Stomach (tissue), 9 donors: Measurements from ENCODE around the gene GPER1. TPM values are rescaled to one million over a fixed set of nuclear protein-coding genes. Genes with fewer than 3 reads are reported as not detected.
"Not testable (repeated sequence)": the region's sequence is repeated elsewhere in the genome, so short reads cannot be mapped to it uniquely, and the experiment has no call there.

ENCODE experiments used
- DNase-seq, 2 donors: peaks; one replicate each; pipeline versions ENCODE4 v3.0.0 to v3.0.0-alpha.2; 2013 to 2019
- H3K27ac ChIP-seq, 5 donors: fragments of 200-600 bp in 4 of 5; sonication (generic) in 4 of 5; one replicate each; pipeline ENCODE4 v1.5.1; 2013 to 2019; ENCODE audit warnings: mild to moderate bottlenecking in 1 of 5, moderate library complexity in 1 of 5
- H3K27me3 ChIP-seq, 3 donors: fragments of 200-600 bp; sonication (generic); one replicate each; pipeline ENCODE4 v1.5.1; 2017 to 2019; ENCODE audit warnings: mixed run types in 1 of 3
- H3K36me3 ChIP-seq, 4 donors: fragments of 200-600 bp; sonication (generic); 1 replicate in 3 of 4; 2 replicates in 1 of 4; pipeline ENCODE4 v1.5.1; 2016 to 2019
- H3K4me1 ChIP-seq, 4 donors: fragments of 200-600 bp; sonication (generic); one replicate each; pipeline ENCODE4 v1.5.1; 2016 to 2019
- H3K4me3 ChIP-seq, 4 donors: fragments of 200-600 bp; sonication (generic) in 3 of 4; one replicate each; pipeline ENCODE4 v1.5.1; 2016 to 2019; ENCODE audit warnings: mild to moderate bottlenecking in 1 of 4
- H3K9me3 ChIP-seq, 4 donors: fragments of 200-600 bp; sonication (generic); one replicate each; pipeline ENCODE4 v1.5.1; 2016 to 2019
- CTCF ChIP-seq, 7 experiments: fragments of 450-650 bp in 4 of 7; fragments of 200-600 bp in 3 of 7; sonication (generic) in 3 of 7; IDR thresholded peaks; one replicate each; pipeline ENCODE4 v1.5.1; 2016 to 2019; ENCODE audit warnings: antibody characterized with exemption in 7 of 7, control low read depth in 2 of 7, mild to moderate bottlenecking in 1 of 7
- EP300 ChIP-seq: sonication (generic); formaldehyde crosslinking; IDR thresholded peaks from one replicate; pipeline ENCODE4 v1.6.1; 2017; ENCODE audit warnings: antibody characterized with exemption
- POLR2A ChIP-seq, 4 donors: fragments of 450-650 bp; IDR thresholded peaks; one replicate each; pipeline ENCODE4 v1.6.1; 2016; ENCODE audit warnings: antibody characterized with exemption in 4 of 4, control low read depth in 2 of 4, mild to moderate bottlenecking in 1 of 4, moderate library complexity in 1 of 4
- POLR2AphosphoS5 ChIP-seq, 3 donors: sonication (generic); formaldehyde crosslinking; IDR thresholded peaks; one replicate each; pipeline ENCODE4 v1.6.1; 2016; ENCODE audit warnings: antibody characterized with exemption in 3 of 3
- WGBS, 5 donors: extraction: QIAGEN DNeasy Blood & Tissue Kit in 3 of 5; methylation state at CpG; one replicate each; pipeline versions ENCODE4 v1.1.5 to v1.1.7; 2013 to 2018; 5-methylcytosine and 5-hydroxymethylcytosine counted together
- intact Hi-C: fragments of 100-400 bp; cut with DNase I; formaldehyde crosslinking; loops from one replicate; pipeline ENCODE4 v1.15.1; 2023; ENCODE audit warnings: low total_unique reads
- polyA plus RNA-seq, 3 donors: library from polyadenylated mRNA; stranded (reverse); fragments of 200-250 nt; gene quantifications; one replicate each; pipeline ENCODE4 v1.2.3, GENCODE V29; 2013
- total RNA-seq, 5 donors: library from RNA; depleted of rRNA; stranded (reverse); fragments of >200 nt; gene quantifications; one replicate each; pipeline versions ENCODE4 v1.1.0 to v1.2.3, GENCODE V29; 2014 to 2016
- donor health status: healthy with polysubstance abuse.
- donor health status: Bipolar disorder and iron deficiency.
- donor health status: healthy.

Gene GPER1
- total and polyA plus RNA-seq, 8 donors = 0.58 to 31.2 (median 18.3) TPM; not detected in 1

DNA sequence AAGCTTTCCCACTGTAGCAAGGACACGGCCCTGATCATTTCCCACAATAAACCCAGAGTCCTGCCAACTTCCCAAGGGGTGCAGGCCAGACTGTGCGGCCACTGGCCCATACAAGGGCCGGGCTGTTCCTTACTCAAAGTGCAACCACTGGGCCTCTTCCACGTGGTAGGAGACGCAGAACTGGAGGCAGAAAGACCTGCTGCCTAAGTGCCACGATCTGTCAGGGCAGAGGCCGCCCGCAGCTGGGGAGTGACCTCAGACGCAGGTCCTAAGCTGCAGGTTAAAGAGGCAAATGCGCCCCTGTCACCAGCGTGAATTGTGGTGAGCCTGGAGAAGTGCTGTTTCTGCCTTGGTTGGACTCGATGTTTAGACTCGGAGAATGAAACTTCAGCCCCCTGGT, 26.2 kb downstream of the GPER1 start:
- intact Hi-C loops = no loop called here
- H3K27me3 ChIP-seq = no peaks in the 10 kb centered on the region
- peaks cover 0 to 9% (median 4%) of the 10 kb centered on the region in 4 donors for H3K4me1 ChIP-seq
- no peak overlapping the region for H3K27ac ChIP-seq
- no peak for DNase-seq
- 89 to 93% (median 91%) methylated on average over 13 of the region's 13 CpGs for WGBS, 5 donors
- H3K4me3 ChIP-seq = no peak overlapping the region
- TF ChIP-seq POLR2AphosphoS5 (IDR thresholded peaks at IDR 0.05) (no peak), POLR2A (IDR thresholded peaks at IDR 0.05) (no peak), EP300 (no peak), CTCF (IDR thresholded peaks at IDR 0.05) (no peak)
- peaks cover 0 to 12% (median 6%) of the 10 kb centered on the region in 4 donors for H3K36me3 ChIP-seq
- H3K9me3 ChIP-seq = no peaks in the 10 kb centered on the region

DNA sequence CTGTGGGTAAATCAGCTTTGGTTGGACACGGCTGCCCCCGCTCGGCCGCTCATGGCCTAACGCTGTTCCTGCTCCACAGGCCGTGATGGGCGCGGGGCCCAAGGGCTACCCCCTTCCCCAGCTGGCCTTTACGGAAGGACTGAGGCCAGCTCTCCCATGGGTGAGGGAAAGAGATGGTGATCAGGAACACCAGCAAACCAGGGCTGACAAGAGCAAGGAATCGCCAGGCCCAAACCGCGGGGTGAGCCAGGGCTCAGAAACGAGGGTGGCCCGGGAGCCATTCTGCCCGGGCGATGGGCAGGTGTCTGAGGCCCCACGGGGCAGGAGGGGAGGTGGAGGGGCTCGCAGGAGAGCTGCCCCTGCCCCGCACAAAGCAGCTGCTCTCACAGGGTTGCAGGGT, 26.6 kb downstream of the GPER1 start:
- no peaks in the 10 kb centered on the region for H3K27me3 ChIP-seq
- 91 to 95% (median 94%) methylated on average over 19 of the region's 19 CpGs for WGBS, 5 donors
- H3K36me3 ChIP-seq = peaks cover 0 to 12% (median 6%) of the 10 kb centered on the region in 4 donors
- TF ChIP-seq POLR2AphosphoS5 (IDR thresholded peaks at IDR 0.05) (no peak), POLR2A (IDR thresholded peaks at IDR 0.05) (no peak), EP300 (no peak), CTCF (IDR thresholded peaks at IDR 0.05) (no peak)
- no peak overlapping the region for H3K4me3 ChIP-seq
- H3K9me3 ChIP-seq = no peaks in the 10 kb centered on the region
- no peak overlapping the region for H3K27ac ChIP-seq
- H3K4me1 ChIP-seq = peaks cover 0 to 9% (median 4%) of the 10 kb centered on the region in 4 donors
- intact Hi-C loops = no loop called here
- DNase-seq = no peak

GRCh38 chr7:1115171-1116045, 27.5 kb downstream of the GPER1 start:
- H3K27ac ChIP-seq, DNase-seq, H3K9me3 ChIP-seq, H3K4me3 ChIP-seq, H3K27me3 ChIP-seq, H3K4me1 ChIP-seq, intact Hi-C loops: not testable (repeated sequence)
- peaks cover 0 to 12% (median 6%) of the 10 kb centered on the region in 4 donors for H3K36me3 ChIP-seq
- 92 to 98% (median 96%) methylated on average over 44 of the region's 44 CpGs for WGBS, 5 donors

DNA sequence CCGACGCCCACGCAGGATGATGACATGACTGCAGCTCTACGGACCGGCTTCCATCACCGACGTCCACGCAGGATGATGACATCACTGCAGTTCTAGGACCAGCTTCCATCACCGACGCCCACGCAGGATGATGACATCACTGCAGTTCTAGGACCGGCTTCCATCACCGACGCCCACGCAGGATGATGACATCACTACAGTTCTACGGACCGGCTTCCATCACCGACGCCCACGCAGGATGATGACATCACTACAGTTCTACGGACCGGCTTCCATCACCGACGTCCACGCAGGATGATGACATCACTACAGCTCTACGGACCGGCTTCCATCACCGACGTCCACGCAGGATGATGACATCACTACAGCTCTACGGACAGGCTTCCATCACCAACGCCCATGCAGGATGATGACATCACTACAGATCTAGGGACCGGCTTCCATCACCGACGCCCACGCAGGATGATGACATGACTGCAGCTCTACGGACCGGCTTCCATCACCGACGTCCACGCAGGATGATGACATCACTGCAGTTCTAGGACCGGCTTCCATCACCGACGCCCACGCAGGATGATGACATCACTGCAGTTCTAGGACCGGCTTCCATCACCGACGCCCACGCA, 28.6 kb downstream of the GPER1 start:
- H3K27me3 ChIP-seq, H3K4me1 ChIP-seq, H3K9me3 ChIP-seq, H3K4me3 ChIP-seq, H3K27ac ChIP-seq, intact Hi-C loops, DNase-seq: not testable (repeated sequence)
- H3K36me3 ChIP-seq = peaks cover 0 to 12% (median 6%) of the 10 kb centered on the region in 4 donors
- WGBS, 5 donors = 90 to 97% (median 96%) methylated on average over 25 to 49 of the region's 49 CpGs

DNA sequence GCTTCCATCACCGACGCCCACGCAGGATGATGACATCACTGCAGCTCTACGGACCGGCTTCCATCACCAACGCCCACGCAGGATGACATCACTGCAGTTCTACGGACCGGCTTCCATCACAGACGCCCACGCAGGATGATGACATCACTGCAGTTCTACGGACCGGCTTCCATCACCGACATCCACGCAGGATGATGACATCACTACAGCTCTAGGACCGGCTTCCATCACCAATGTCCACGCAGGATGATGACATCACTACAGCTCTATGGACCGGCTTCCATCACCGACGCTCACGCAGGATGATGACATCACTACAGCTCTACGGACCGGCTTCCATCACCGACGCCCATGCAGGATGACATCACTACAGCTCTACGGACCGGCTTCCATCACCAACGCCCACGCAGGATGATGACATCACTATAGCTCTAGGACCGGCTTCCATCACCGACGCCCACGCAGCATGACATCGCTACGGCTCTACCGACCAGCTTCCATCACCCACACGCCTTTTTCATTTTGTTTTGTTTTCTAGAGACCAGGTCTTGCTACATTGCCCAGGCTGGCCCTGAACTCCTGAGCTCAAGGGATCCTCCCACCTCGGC, 29.5 kb downstream of the GPER1 start:
- Histone ChIP-seq H3K36me3 (peaks cover 0 to 12% (median 5%) of the 10 kb centered on the region in 4 donors), H3K4me1 (no peaks in the 10 kb centered on the region), H3K9me3 (no peaks in the 10 kb centered on the region), H3K4me3 (no peak overlapping the region), H3K27ac (no peak overlapping the region), H3K27me3 (no peaks in the 10 kb centered on the region)
- 94 to 97% (median 95%) methylated on average over 36 to 38 of the region's 38 CpGs for WGBS, 5 donors
- intact Hi-C loops = no loop called here
- no peak for TF ChIP-seq POLR2AphosphoS5 (IDR thresholded peaks at IDR 0.05)
- no peak for TF ChIP-seq CTCF (IDR thresholded peaks at IDR 0.05)
- no peak for TF ChIP-seq EP300
- TF ChIP-seq POLR2A (IDR thresholded peaks at IDR 0.05) = no peak
- DNase-seq = no peak
